Endothelial cell of umbilical vein (primary cell): ENCODE measurements around the gene TP53. TPM values are rescaled to one million over a fixed set of nuclear protein-coding genes. Genes with fewer than 3 reads are reported as not detected.

Source experiments
- BruUV-seq: library from RNA; stranded (reverse); fragments of 400-500 nt; replicated peaks from 2 replicates; lab custom pipeline; 2021; lab: Mats Ljungman, UMichigan
- CTCF ChIA-PET: fragments of 300-600, 350-600 bp; sonication (Branson Sonifier 250); formaldehyde crosslinking; loops from one replicate; lab custom pipeline; 2021; ENCODE audit warnings: antibody characterized with exemption, inconsistent platforms; lab: Charles Lee
- POLR2A ChIA-PET: fragments of 300-600, 350-600 bp; sonication (Branson Sonifier 250); formaldehyde crosslinking; loops from one replicate; lab custom pipeline; 2021; ENCODE audit warnings: antibody characterized with exemption, inconsistent platforms; lab: Charles Lee
- DNase-seq: peaks from one replicate; pipeline ENCODE4 v3.0.0-alpha.2; 2011; ENCODE audit warnings: low read depth, low spot score
- FAIRE-seq: peaks from 2 replicates; lab custom pipeline; 2011; peaks lifted over from hg19 to GRCh38; lab: Jason Lieb, UNC
- H2AFZ ChIP-seq: 2 replicates; pipeline ENCODE4 v1.6.0; 2012; ENCODE audit warnings: low read depth, low read length, control low read depth, inconsistent platforms
- H3K27ac ChIP-seq: 2 replicates; pipeline ENCODE4 v1.5.1; 2011; ENCODE audit warnings: low read depth, mild to moderate bottlenecking, control low read depth, low read length, moderate library complexity; ENCODE audit not compliant: insufficient read depth
- H3K27me3 ChIP-seq, 2 experiments: 2 replicates each; pipeline versions ENCODE4 v1.6.0 to v1.6.1; 2011; ENCODE audit warnings: low read length in 2 of 2, mixed read lengths in 1 of 2; ENCODE audit not compliant: control insufficient read depth in 2 of 2, insufficient read depth in 2 of 2
- H3K36me3 ChIP-seq, 2 experiments: 2 replicates in 1 of 2; 3 replicates in 1 of 2; pipeline ENCODE4 v1.5.1; 2011; ENCODE audit warnings: low read length in 2 of 2, mild to moderate bottlenecking in 1 of 2, moderate library complexity in 1 of 2; ENCODE audit not compliant: control insufficient read depth in 2 of 2, insufficient read depth in 2 of 2; ENCODE audit errors: extremely low read depth in 1 of 2
- H3K4me1 ChIP-seq: 3 replicates; pipeline ENCODE4 v1.5.1; 2011; ENCODE audit warnings: mild to moderate bottlenecking, low read length; ENCODE audit not compliant: control insufficient read depth, insufficient read depth; ENCODE audit errors: extremely low read depth
- H3K4me2 ChIP-seq: 2 replicates; pipeline ENCODE4 v1.6.1; 2011; ENCODE audit warnings: low read length, control low read depth, mixed read lengths; ENCODE audit not compliant: insufficient read depth
- H3K4me3 ChIP-seq, 3 experiments: fragments of 200-600 bp in 1 of 3; sonication (generic), shearing (Covaris generic) in 1 of 3; replicated peaks in 1 of 3; 2 replicates each; pipeline ENCODE4 v1.5.1; 2011 to 2016; ENCODE audit warnings: control low read depth in 3 of 3, low read length in 3 of 3, mild to moderate bottlenecking in 2 of 3, inconsistent platforms in 1 of 3, low read depth in 1 of 3, moderate library complexity in 1 of 3; ENCODE audit not compliant: insufficient read depth in 1 of 3
- H3K79me2 ChIP-seq: 2 replicates; pipeline ENCODE4 v1.6.0; 2012; ENCODE audit warnings: low read length, inconsistent platforms; ENCODE audit not compliant: control insufficient read depth, insufficient read depth
- H3K9ac ChIP-seq: replicated peaks from 2 replicates; pipeline ENCODE3; 2011; ENCODE audit warnings: low read length, control low read depth; ENCODE audit not compliant: insufficient read depth; ENCODE audit errors: extremely low read depth
- H3K9me1 ChIP-seq: replicated peaks from 3 replicates; pipeline ENCODE4 v1.6.0; 2011; ENCODE audit warnings: mild to moderate bottlenecking, low read length; ENCODE audit not compliant: control insufficient read depth, insufficient read depth; ENCODE audit errors: extremely low read depth
- H3K9me3 ChIP-seq: replicated peaks from 2 replicates; pipeline ENCODE4 v1.5.1; 2012; ENCODE audit warnings: low read length, inconsistent platforms; ENCODE audit not compliant: control insufficient read depth, insufficient read depth
- H4K20me1 ChIP-seq: replicated peaks from 2 replicates; pipeline ENCODE3; 2011; ENCODE audit warnings: mild to moderate bottlenecking, low read length; ENCODE audit not compliant: control insufficient read depth, insufficient read depth; ENCODE audit errors: extremely low read depth
- CTCF ChIP-seq, 2 donors: IDR thresholded peaks; 1 replicate in 1 of 2; 2 replicates in 1 of 2; pipeline ENCODE4 v1.5.1; 2011; ENCODE audit warnings: low read length in 2 of 2, mild to moderate bottlenecking in 2 of 2, moderate library complexity in 2 of 2, control low read depth in 1 of 2, inconsistent platforms in 1 of 2, low read depth in 1 of 2; ENCODE audit not compliant: insufficient read depth in 1 of 2; ENCODE audit errors: extremely low read depth in 1 of 2
- EZH2 ChIP-seq: IDR thresholded peaks from 2 replicates; pipeline ENCODE4 v1.6.1; 2012; ENCODE audit warnings: borderline replicate concordance, low read depth, mild to moderate bottlenecking, moderate library complexity, low read length, inconsistent platforms; ENCODE audit not compliant: severe bottlenecking
- FOS ChIP-seq: IDR thresholded peaks from 2 replicates; pipeline ENCODE4 v1.6.1; 2011; ENCODE audit warnings: mild to moderate bottlenecking, low read length, moderate library complexity, borderline replicate concordance; ENCODE audit not compliant: insufficient read depth
- GATA2 ChIP-seq: IDR thresholded peaks from 2 replicates; pipeline ENCODE4 v1.7.0; 2011; ENCODE audit warnings: low read depth, mild to moderate bottlenecking, moderate library complexity, mixed read lengths, low read length; ENCODE audit not compliant: insufficient read length, insufficient read depth
- JUN ChIP-seq: IDR thresholded peaks from 2 replicates; pipeline ENCODE4 v1.6.1; 2011; ENCODE audit warnings: borderline replicate concordance, low read depth; ENCODE audit not compliant: insufficient read length, insufficient read depth
- MAX ChIP-seq: IDR thresholded peaks from 2 replicates; pipeline ENCODE4 v1.6.1; 2011; ENCODE audit not compliant: insufficient read depth, insufficient read length
- MYC ChIP-seq: IDR thresholded peaks from one replicate; pipeline ENCODE4 v1.6.1; 2011; ENCODE audit warnings: mild to moderate bottlenecking, low read depth, low read length
- POLR2A ChIP-seq: IDR thresholded peaks from 2 replicates; pipeline ENCODE4 v1.6.1; 2012; ENCODE audit warnings: low read depth, mild to moderate bottlenecking, control low read depth, low read length
- POLR2AphosphoS5 ChIP-seq: IDR thresholded peaks from 2 replicates; pipeline ENCODE4 v1.6.1; 2012; ENCODE audit warnings: low read depth, mild to moderate bottlenecking, control low read depth, low read length, moderate library complexity; ENCODE audit not compliant: insufficient read depth
- dilution Hi-C: fragments of 300-500 bp; cut with MboI; formaldehyde crosslinking; loops from one replicate; pipeline ENCODE4 v1.15.0; 2019; ENCODE audit warnings: low sequenced_read_pairs; ENCODE audit not compliant: extremely low pct_ligation_motif_present
- intact Hi-C: fragments of 100-400 bp; cut with micrococcal nuclease; formaldehyde crosslinking; loops from one replicate; pipeline ENCODE4 v1.10.0; 2022
- polyA plus RNA-seq, 4 experiments: library from polyadenylated mRNA; depleted of rRNA in 3 of 4; stranded (reverse) in 3 of 4; unstranded in 1 of 4; fragments of >200 nt; gene quantifications; 2 replicates each; pipeline versions ENCODE4 v1.2.1 to v1.2.3, GENCODE V29; 2011 to 2012; ENCODE audit warnings: missing spikeins in 1 of 4
- total RNA-seq: library from RNA; stranded (reverse); gene quantifications from 2 replicates; pipeline ENCODE4 v1.2.3, GENCODE V29; 2021

The TP53 gene
- total and polyA plus RNA-seq, 2 donors (not counting 3 experiments of a cell fraction or from before 2014, with no cell fraction given): 82.1 to 138 TPM

- no peak for FAIRE-seq
- Histone ChIP-seq H3K27me3 (no peaks in the 10 kb centered on the region), H3K79me2 (no peaks in the 10 kb centered on the region), H3K27ac (no peak overlapping the region), H3K9ac (no peak overlapping the region), H3K36me3 (peaks cover 19 to 38% of the 10 kb centered on the region in 2 experiments), H4K20me1 (peaks cover 2% of the 10 kb centered on the region), H3K9me3 (no peaks in the 10 kb centered on the region), H3K9me1 (no peaks in the 10 kb centered on the region), H2AFZ (no peak overlapping the region), H3K4me3 (no peak overlapping the region), H3K4me2 (no peak overlapping the region), H3K4me1 (peaks cover 15% of the 10 kb centered on the region)
- TF ChIP-seq POLR2A (no peak), CTCF (IDR thresholded peaks at IDR 0.05; ENCODE audit: extremely low read depth in 1 of 2, insufficient read depth in 1 of 2, low read depth in 1 of 2, low read length in 2 of 2) (peak; percentile 25 to 32)
- intact Hi-C loops: no loop called here
- dilution Hi-C loops: no loop called here
- CTCF ChIA-PET: interaction anchor here (1.2 kb wide), 4 partner anchors 11 to 84 kb away, joined by 4 to 9 read pairs (median 4); partner anchors contain the start of genes ATP1B2, TP53 and WRAP53
- DNase-seq: no peak
- POLR2A ChIA-PET: no interaction called here
- no TSS peak for BruUV-seq
These were observed 14.1 kb downstream of the TP53 start for GRCh38 chr17:7673239-7673638.

GRCh38 chr17:7668482-7668881 lies 18.8 kb downstream of the TP53 start:
- FAIRE-seq: no peak
- Histone ChIP-seq H3K9me1 (no peaks in the 10 kb centered on the region), H3K27ac (no peak overlapping the region), H3K27me3 (no peaks in the 10 kb centered on the region), H2AFZ (no peak overlapping the region), H3K36me3 (peaks cover 13 to 32% of the 10 kb centered on the region in 2 experiments), H3K9ac (no peak overlapping the region), H4K20me1 (no peaks in the 10 kb centered on the region), H3K79me2 (no peaks in the 10 kb centered on the region), H3K4me1 (peaks cover 4% of the 10 kb centered on the region), H3K9me3 (no peaks in the 10 kb centered on the region), H3K4me2 (no peak overlapping the region), H3K4me3 (no peak overlapping the region)
- no peak for DNase-seq
- TF ChIP-seq POLR2A (no peak), GATA2 (no peak), CTCF (IDR thresholded peaks at IDR 0.05; ENCODE audit: extremely low read depth in 1 of 2, insufficient read depth in 1 of 2, low read depth in 1 of 2, low read length in 2 of 2) (no peak), POLR2AphosphoS5 (no peak), MAX (no peak), JUN (no peak), FOS (no peak), EZH2 (no peak), MYC (no peak)
- POLR2A ChIA-PET: no interaction called here
- intact Hi-C loops: no loop called here
- TSS peak; percentile 75 for BruUV-seq
- CTCF ChIA-PET: interaction anchor here (1.5 kb wide), 1 partner anchor 321 kb away, joined by 4 read pairs; no protein-coding TSS in a partner anchor
- dilution Hi-C loops: no loop called here
